ACHN (cell line): Measurements from ENCODE around the gene PPOX.
A peak's percentile ranks its signal among the peaks of the same experiment; 100 is the strongest.

Experiments used
- DNase-seq: peaks from one replicate; pipeline ENCODE4 v3.0.0-alpha.2; 2015
- in situ Hi-C: cut with HindIII; loops from 2 replicates; pipeline ENCODE4 v1.10.0; 2017; ENCODE audit warnings: low sequenced_read_pairs, low pct_ligation_motif_present, low pct_unique_long_range_greater_than_20kb

Gene PPOX

GRCh38 chr1:161165742-161166668, at the start of gene PPOX:
TSS of gene PPOX (plus strand) at chr1:161166426. CDS start at chr1:161166848, 422 bp downstream.
- peak; percentile 99 for DNase-seq

GRCh38 chr1:161117759-161118581, 48.3 kb upstream of the PPOX start, which contains the start of the genes NIT1 and PFDN2:
TSS of gene NIT1 (plus strand) at chr1:161118105. CDS start at chr1:161118177, 72 bp downstream.
TSS of gene PFDN2 (minus strand) at chr1:161118037. CDS start at chr1:161118026, 11 bp downstream.
- DNase-seq = peak; percentile 89
- in situ Hi-C loops = no loop called here

More at GRCh38 chr1:161165742-161166668, at the start of gene PPOX:
- in situ Hi-C loops = no loop called here

- in situ Hi-C loops = no loop called here
- DNase-seq = peak; percentile 77
Observed at GRCh38 chr1:161119092-161119903, 46.9 kb upstream of the PPOX start.

GRCh38 chr1:161121042-161121650, 45.1 kb upstream of the PPOX start:
- in situ Hi-C loops = no loop called here
- DNase-seq = no peak

- no peak for DNase-seq
- in situ Hi-C loops = no loop called here
Observed at GRCh38 chr1:161121834-161122233, 44.4 kb upstream of the PPOX start.

GRCh38 chr1:161122967-161123366, 43.3 kb upstream of the PPOX start:
- in situ Hi-C loops = no loop called here
- DNase-seq = no peak

- in situ Hi-C loops = no loop called here
- DNase-seq = no peak
Observed at GRCh38 chr1:161127649-161128048, 38.6 kb upstream of the PPOX start.

- DNase-seq = no peak
- in situ Hi-C loops = no loop called here
Observed at GRCh38 chr1:161128591-161129420, 37.4 kb upstream of the PPOX start.

- no peak for DNase-seq
- in situ Hi-C loops = no loop called here
Observed at GRCh38 chr1:161130266-161130665, 36.0 kb upstream of the PPOX start.

- in situ Hi-C loops = no loop called here
- peak; percentile 18 for DNase-seq
Observed at GRCh38 chr1:161131523-161132409, 34.5 kb upstream of the PPOX start.

- peak; percentile 98 for DNase-seq
- in situ Hi-C loops = no loop called here
Observed at GRCh38 chr1:161132410-161133219, 33.6 kb upstream of the PPOX start, which contains the start of gene DEDD. TSS of gene DEDD (minus strand) at chr1:161132667. CDS start at chr1:161124462, 8,205 bp downstream.

GRCh38 chr1:161133220-161133740, 32.9 kb upstream of the PPOX start:
- DNase-seq = no peak
- in situ Hi-C loops = no loop called here

GRCh38 chr1:161137881-161138280, 28.3 kb upstream of the PPOX start:
- DNase-seq = no peak
- in situ Hi-C loops = no loop called here

GRCh38 chr1:161138431-161138830, 27.8 kb upstream of the PPOX start:
- DNase-seq = no peak
- in situ Hi-C loops = no loop called here

- DNase-seq = peak; percentile 60
- in situ Hi-C loops = no loop called here
Observed at GRCh38 chr1:161139766-161140165, 26.5 kb upstream of the PPOX start.
